Endodermal cell (in vitro differentiated cells): ENCODE measurements around the gene MYO7B. TPM values are rescaled to one million over a fixed set of nuclear protein-coding genes. Genes with fewer than 3 reads are reported as not detected.

ENCODE experiments used
- DNase-seq: peaks from one replicate; pipeline ENCODE4 v3.0.0-alpha.2; 2017
- H3K27ac ChIP-seq: 2 replicates; pipeline ENCODE4 v1.5.1; 2013; ENCODE audit warnings: mild to moderate bottlenecking, low read depth, low read length, moderate library complexity
- H3K27me3 ChIP-seq: 2 replicates; pipeline ENCODE4 v1.6.1; 2013; ENCODE audit warnings: mild to moderate bottlenecking, low read length, moderate library complexity; ENCODE audit not compliant: insufficient read depth, control insufficient read depth, poor library complexity, severe bottlenecking
- H3K36me3 ChIP-seq: 2 replicates; pipeline ENCODE4 v1.7.0; 2013; ENCODE audit warnings: mild to moderate bottlenecking, low read length, moderate library complexity; ENCODE audit not compliant: control insufficient read depth, insufficient read depth
- H3K4me1 ChIP-seq: one replicate; pipeline ENCODE4 v1.7.0; 2013; ENCODE audit warnings: low read length; ENCODE audit not compliant: control insufficient read depth, insufficient read depth
- H3K4me3 ChIP-seq: 2 replicates; pipeline ENCODE4 v1.5.1; 2013; ENCODE audit warnings: mild to moderate bottlenecking, low read length, moderate library complexity
- H3K9ac ChIP-seq: 2 replicates; pipeline ENCODE4 v1.6.1; 2013; ENCODE audit warnings: mild to moderate bottlenecking, low read length, moderate library complexity; ENCODE audit not compliant: poor library complexity, severe bottlenecking; ENCODE audit errors: extremely low read depth
- H3K9me3 ChIP-seq: 2 replicates; pipeline ENCODE4 v1.6.1; 2013; ENCODE audit warnings: mild to moderate bottlenecking, low read length, moderate library complexity; ENCODE audit not compliant: control insufficient read depth
- H3K27ac Mint-ChIP-seq: 2 replicates; pipeline ENCODE4 v1.8.0; 2020; ENCODE audit warnings: mixed read lengths
- H3K27me3 Mint-ChIP-seq: 2 replicates; pipeline ENCODE4 v1.8.0; 2021; ENCODE audit warnings: mild to moderate bottlenecking, mixed read lengths; ENCODE audit not compliant: insufficient read depth
- H3K36me3 Mint-ChIP-seq: 2 replicates; pipeline ENCODE4 v1.8.0; 2020; ENCODE audit warnings: low read depth, mixed read lengths
- H3K4me1 Mint-ChIP-seq: 2 replicates; pipeline ENCODE4 v1.8.0; 2020; ENCODE audit warnings: mixed read lengths
- H3K4me3 Mint-ChIP-seq: 2 replicates; pipeline ENCODE4 v1.8.0; 2020; ENCODE audit warnings: mild to moderate bottlenecking, moderate library complexity, mixed read lengths
- H3K9me3 Mint-ChIP-seq: 2 replicates; pipeline ENCODE4 v1.8.0; 2020; ENCODE audit warnings: mild to moderate bottlenecking, mixed read lengths
- CTCF ChIP-seq: fragments of 200-600 bp; sonication (generic); conservative IDR thresholded peaks from 2 replicates; pipeline ENCODE4 v1.5.0; 2021; ENCODE audit warnings: antibody characterized with exemption, mild to moderate bottlenecking
- WGBS, 2 experiments: methylation state at CpG; one replicate each; pipeline versions ENCODE4 v1.1.5 to v1.1.7; 2013; ENCODE audit warnings: missing lambda C conversion rate in 2 of 2, mixed read lengths in 1 of 2; ENCODE audit not compliant: insufficient coverage in 1 of 2, insufficient read length in 1 of 2; 5-methylcytosine and 5-hydroxymethylcytosine counted together
- total RNA-seq, 2 donors: library from RNA; stranded (reverse); fragmentation: NEBNext Ultra II Directional in 1 of 2; extraction: Animal tissue kit (Norgen Biotek cat#: 25700) in 1 of 2; gene quantifications; 2 replicates in 1 of 2; 3 replicates in 1 of 2; pipeline ENCODE4 v1.2.1, GENCODE V29; 2021

Gene MYO7B
- total RNA-seq, 2 donors from 2014 or later = 0.11 TPM; not detected in 1

DNA sequence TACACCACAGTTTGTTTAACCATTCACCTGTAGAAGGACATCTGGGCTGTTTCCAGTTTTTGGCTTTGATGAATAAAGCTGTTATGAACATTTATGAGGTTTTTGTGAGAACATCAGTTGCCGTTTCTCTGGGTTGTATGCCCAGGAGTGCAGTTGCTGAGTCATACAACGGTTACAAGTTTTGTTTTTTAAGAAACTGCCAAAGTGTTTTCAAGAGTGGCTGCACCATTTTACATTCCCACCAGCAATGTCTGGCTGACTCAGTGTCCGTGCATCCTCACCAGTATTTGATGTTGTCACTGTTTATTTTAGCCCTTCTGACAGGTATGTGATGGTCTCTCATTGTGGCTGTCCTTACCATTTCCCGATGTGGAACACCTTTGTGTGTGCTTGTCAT is 62.5 kb downstream of the MYO7B start:
- no peak for TF ChIP-seq CTCF
- no peaks in the 10 kb centered on the region for H3K4me1 ChIP-seq
- H3K4me3 ChIP-seq = no peak overlapping the region
- H3K9me3 ChIP-seq = no peaks in the 10 kb centered on the region
- no peak overlapping the region for H3K4me3 Mint-ChIP-seq
- H3K36me3 ChIP-seq = no peaks in the 10 kb centered on the region
- no peaks in the 10 kb centered on the region for H3K36me3 Mint-ChIP-seq
- no peak overlapping the region for H3K9ac ChIP-seq
- H3K27me3 ChIP-seq = no peaks in the 10 kb centered on the region
- no peaks in the 10 kb centered on the region for H3K4me1 Mint-ChIP-seq
- 93 to 98% methylated on average over 4 of the region's 4 CpGs for WGBS, 2 experiments
- no peak overlapping the region for H3K27ac Mint-ChIP-seq
- DNase-seq = no peak
- H3K27me3 Mint-ChIP-seq = peaks cover 2% of the 10 kb centered on the region
- no peak overlapping the region for H3K27ac ChIP-seq
- H3K9me3 Mint-ChIP-seq = peaks cover 6% of the 10 kb centered on the region

- H3K27ac Mint-ChIP-seq = no peak overlapping the region
Observed at GRCh38 chr2:127598711-127599110, 63.2 kb downstream of the MYO7B start.

DNA sequence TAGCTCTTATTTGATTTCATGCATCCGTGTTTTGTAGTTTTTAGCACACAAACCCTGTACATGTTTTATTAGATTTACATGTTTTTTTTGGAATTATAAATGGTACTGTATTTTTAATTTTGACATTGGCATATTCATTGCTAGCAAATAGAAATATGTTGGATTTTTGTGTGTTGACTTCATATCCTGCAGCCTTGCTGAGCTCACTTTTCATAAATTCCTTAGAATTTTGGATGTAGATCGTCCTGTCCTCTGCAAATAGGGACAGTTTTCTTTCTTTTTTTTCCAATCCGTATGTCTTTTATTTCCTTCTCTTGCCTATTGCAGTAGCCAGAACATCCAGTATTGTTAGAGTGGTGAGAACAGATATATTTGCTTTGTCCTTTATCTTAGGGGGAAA is 63.7 kb downstream of the MYO7B start:
- WGBS, 2 experiments = 82% methylated on average over 3 of the region's 3 CpGs; no CpG with 5 or more reads in 1 of the 2 experiments
- Histone ChIP-seq H3K27ac (no peak overlapping the region), H3K36me3 (no peaks in the 10 kb centered on the region), H3K4me1 (no peaks in the 10 kb centered on the region), H3K27me3 (no peaks in the 10 kb centered on the region), H3K9me3 (no peaks in the 10 kb centered on the region), H3K9ac (no peak overlapping the region), H3K4me3 (no peak overlapping the region)
- Mint-ChIP-seq H3K36me3 (no peaks in the 10 kb centered on the region), H3K4me1 (no peaks in the 10 kb centered on the region), H3K9me3 (peaks cover 10% of the 10 kb centered on the region), H3K27ac (no peak overlapping the region), H3K4me3 (no peak overlapping the region), H3K27me3 (peaks cover 2% of the 10 kb centered on the region)
- no peak for TF ChIP-seq CTCF
- DNase-seq = no peak

More at GRCh38 chr2:127598711-127599110, 63.2 kb downstream of the MYO7B start:
- no peak for DNase-seq
- H3K4me1 ChIP-seq = no peaks in the 10 kb centered on the region
- Mint-ChIP-seq H3K36me3 (no peaks in the 10 kb centered on the region), H3K9me3 (peaks cover 10% of the 10 kb centered on the region), H3K27me3 (peaks cover 2% of the 10 kb centered on the region), H3K4me1 (no peaks in the 10 kb centered on the region), H3K4me3 (no peak overlapping the region)
- H3K27ac ChIP-seq = no peak overlapping the region
- H3K9me3 ChIP-seq = no peaks in the 10 kb centered on the region
- no peak for TF ChIP-seq CTCF
- H3K4me3 ChIP-seq = no peak overlapping the region
- H3K9ac ChIP-seq = no peak overlapping the region
- H3K27me3 ChIP-seq = no peaks in the 10 kb centered on the region
- no peaks in the 10 kb centered on the region for H3K36me3 ChIP-seq
- 98% methylated on average over 3 of the region's 3 CpGs; no CpG with 5 or more reads in 1 of the 2 experiments for WGBS, 2 experiments
